Activated effector memory CD4-positive, alpha-beta T cell treated with Interleukin-2 at 50 U/mL for 16 hours (primary cell): ENCODE results near the gene ANKHD1.
"Not testable (repeated sequence)": the region's sequence is repeated elsewhere in the genome, so short reads cannot be mapped to it uniquely, and the experiment has no call there.

Experiments used
- DNase-seq: peaks from one replicate; pipeline ENCODE4 v3.0.0-alpha.2; 2020

Gene ANKHD1

GRCh38 chr5:140427726-140428125, 26.1 kb downstream of the ANKHD1 start:
- DNase-seq: not testable (repeated sequence)

GRCh38 chr5:140429724-140430123, 28.1 kb downstream of the ANKHD1 start:
- no peak for DNase-seq

- no peak for DNase-seq
Observed at GRCh38 chr5:140432212-140432611, 30.6 kb downstream of the ANKHD1 start.

- DNase-seq: no peak
Observed at GRCh38 chr5:140432916-140433315, 31.3 kb downstream of the ANKHD1 start.

- not testable (repeated sequence) for DNase-seq
Observed at GRCh38 chr5:140457368-140457767, 55.7 kb downstream of the ANKHD1 start.

GRCh38 chr5:140466981-140467742, 65.5 kb downstream of the ANKHD1 start:
- no peak for DNase-seq

- DNase-seq: no peak
Observed at GRCh38 chr5:140468188-140468587, 66.6 kb downstream of the ANKHD1 start.

GRCh38 chr5:140469259-140469658, 67.6 kb downstream of the ANKHD1 start:
- no peak for DNase-seq

GRCh38 chr5:140480310-140481014, 78.8 kb downstream of the ANKHD1 start:
- no peak for DNase-seq

- DNase-seq: no peak
Observed at GRCh38 chr5:140481758-140482157, 80.1 kb downstream of the ANKHD1 start.

GRCh38 chr5:140483055-140483454, 81.4 kb downstream of the ANKHD1 start:
- no peak for DNase-seq

- not testable (repeated sequence) for DNase-seq
Observed at GRCh38 chr5:140488141-140488540, 86.5 kb downstream of the ANKHD1 start.

- no peak for DNase-seq
Observed at GRCh38 chr5:140488914-140489313, 87.3 kb downstream of the ANKHD1 start.

- DNase-seq: no peak
Observed at GRCh38 chr5:140497897-140498296, 96.3 kb downstream of the ANKHD1 start.

GRCh38 chr5:140498591-140498990, 97.0 kb downstream of the ANKHD1 start:
- DNase-seq: no peak

GRCh38 chr5:140502834-140503233, 101.2 kb downstream of the ANKHD1 start:
- no peak for DNase-seq

GRCh38 chr5:140509898-140510297, 108.3 kb downstream of the ANKHD1 start:
- DNase-seq: no peak

GRCh38 chr5:140513124-140513523, 111.5 kb downstream of the ANKHD1 start:
- DNase-seq: no peak

- no peak for DNase-seq
Observed at GRCh38 chr5:140524003-140524402, 122.4 kb downstream of the ANKHD1 start.

- DNase-seq: no peak
Observed at GRCh38 chr5:140540227-140540626, 138.6 kb downstream of the ANKHD1 start.

GRCh38 chr5:140542972-140543371, 141.3 kb downstream of the ANKHD1 start:
- DNase-seq: no peak

- no peak for DNase-seq
Observed at GRCh38 chr5:140544986-140545385, 143.4 kb downstream of the ANKHD1 start.

- DNase-seq: no peak
Observed at GRCh38 chr5:140545606-140546005, 144.0 kb downstream of the ANKHD1 start.

GRCh38 chr5:140546851-140547507, 145.3 kb downstream of the ANKHD1 start:
- DNase-seq: no peak
